Measurements from ENCODE around the gene DNAJA1. TPM values are rescaled to one million over a fixed set of nuclear protein-coding genes. Genes with fewer than 3 reads are reported as not detected.

The DNAJA1 gene
- total RNA-seq: 240 and 247 TPM in 2 replicates
- long read RNA-seq, transcript DNAJA1-201 (9 exons, 2,381 nt): major isoform, 1,443 of 1,527 reads
- long read RNA-seq, partial matches to known transcripts: 41 of 1,527 reads
- long read RNA-seq, other reads (novel, unspliced or antisense): 43 of 1,527 reads

GRCh38 chr9:33024966-33025571 is at the start of gene DNAJA1:
DNAJA1 (plus strand) TSS chr9:33025273; CDS start chr9:33026485, 1,212 bp downstream.
- Mint-ChIP-seq H3K4me1 (ENCODE audit: low read depth) (peaks cover 42% of the 10 kb centered on the region), H3K27ac (peak within 1 kb of the TSS; percentile 97), H3K4me3 (ENCODE audit: low read depth) (peak within 1 kb of the TSS; percentile 97), H3K36me3 (ENCODE audit: insufficient read depth) (peaks cover 23% of the 10 kb centered on the region), H3K27me3 (no peaks in the 10 kb centered on the region), H3K9me3 (ENCODE audit: low read depth) (no peaks in the 10 kb centered on the region)
- TF ChIP-seq CTCF (IDR thresholded peaks at IDR 0.05; ENCODE audit: unreplicated experiment): no peak
- DNase-seq (ENCODE audit: low spot score, unreplicated experiment): peak; percentile 93

- DNase-seq (ENCODE audit: low spot score, unreplicated experiment): no peak
- Mint-ChIP-seq H3K27ac (no peak overlapping the region), H3K9me3 (ENCODE audit: low read depth) (no peaks in the 10 kb centered on the region), H3K4me3 (ENCODE audit: low read depth) (no peak overlapping the region), H3K36me3 (ENCODE audit: insufficient read depth) (peaks cover 12% of the 10 kb centered on the region), H3K27me3 (no peaks in the 10 kb centered on the region), H3K4me1 (ENCODE audit: low read depth) (no peaks in the 10 kb centered on the region)
- no peak for TF ChIP-seq CTCF (IDR thresholded peaks at IDR 0.05; ENCODE audit: unreplicated experiment)
Measured at GRCh38 chr9:32978051-32978450, 47.0 kb upstream of the DNAJA1 start.

- Mint-ChIP-seq H3K4me3 (ENCODE audit: low read depth) (no peak overlapping the region), H3K27ac (no peak overlapping the region), H3K4me1 (ENCODE audit: low read depth) (no peaks in the 10 kb centered on the region), H3K9me3 (ENCODE audit: low read depth) (no peaks in the 10 kb centered on the region), H3K36me3 (ENCODE audit: insufficient read depth) (peaks cover 22% of the 10 kb centered on the region), H3K27me3 (no peaks in the 10 kb centered on the region)
- DNase-seq (ENCODE audit: low spot score, unreplicated experiment): no peak
- no peak for TF ChIP-seq CTCF (IDR thresholded peaks at IDR 0.05; ENCODE audit: unreplicated experiment)
Measured at GRCh38 chr9:32986971-32987370, 38.1 kb upstream of the DNAJA1 start.

- Mint-ChIP-seq H3K4me3 (ENCODE audit: low read depth) (no peak overlapping the region), H3K27ac (no peak overlapping the region), H3K9me3 (ENCODE audit: low read depth) (no peaks in the 10 kb centered on the region), H3K27me3 (no peaks in the 10 kb centered on the region), H3K4me1 (ENCODE audit: low read depth) (no peaks in the 10 kb centered on the region), H3K36me3 (ENCODE audit: insufficient read depth) (peaks cover 16% of the 10 kb centered on the region)
- no peak for DNase-seq (ENCODE audit: low spot score, unreplicated experiment)
- TF ChIP-seq CTCF (IDR thresholded peaks at IDR 0.05; ENCODE audit: unreplicated experiment): no peak
Measured at GRCh38 chr9:32989660-32990059, 35.4 kb upstream of the DNAJA1 start.

GRCh38 chr9:32991897-32992594 is 33.0 kb upstream of the DNAJA1 start:
- H3K27ac Mint-ChIP-seq: no peak overlapping the region
- DNase-seq (ENCODE audit: low spot score, unreplicated experiment): no peak
- no peak overlapping the region for H3K4me3 Mint-ChIP-seq (ENCODE audit: low read depth)
- H3K4me1 Mint-ChIP-seq (ENCODE audit: low read depth): no peaks in the 10 kb centered on the region
- H3K36me3 Mint-ChIP-seq (ENCODE audit: insufficient read depth): peaks cover 15% of the 10 kb centered on the region
- no peaks in the 10 kb centered on the region for H3K27me3 Mint-ChIP-seq
- no peaks in the 10 kb centered on the region for H3K9me3 Mint-ChIP-seq (ENCODE audit: low read depth)
- TF ChIP-seq CTCF (IDR thresholded peaks at IDR 0.05; ENCODE audit: unreplicated experiment): no peak

All from progenitor cell of endocrine pancreas (in vitro differentiated cells).